KMS-11 (cell line): ENCODE measurements around the gene CFAP251.
"Not testable (repeated sequence)": the region's sequence is repeated elsewhere in the genome, so short reads cannot be mapped to it uniquely, and the experiment has no call there.

Source experiments
- H2AFZ ChIP-seq: fragments of 200-600 bp; sonication (generic); 2 replicates; pipeline ENCODE4 v1.6.1; 2016; ENCODE audit warnings: antibody characterized with exemption, mixed run types, low read depth
- H3K27ac ChIP-seq: fragments of 200-600 bp; sonication (generic); 2 replicates; pipeline ENCODE4 v1.6.1; 2016; ENCODE audit warnings: mild to moderate bottlenecking, mixed run types
- H3K27me3 ChIP-seq: fragments of 200-600 bp; sonication (generic); 2 replicates; pipeline ENCODE4 v1.6.1; 2017; ENCODE audit warnings: mild to moderate bottlenecking, low read depth, mixed run types, moderate library complexity; ENCODE audit not compliant: insufficient read depth
- H3K36me3 ChIP-seq: fragments of 200-600 bp; sonication (generic); 2 replicates; pipeline ENCODE4 v1.6.1; 2017; ENCODE audit warnings: mild to moderate bottlenecking, mixed run types; ENCODE audit not compliant: insufficient read depth
- H3K4me1 ChIP-seq: fragments of 200-600 bp; sonication (generic); 2 replicates; pipeline ENCODE4 v1.6.1; 2016; ENCODE audit warnings: mild to moderate bottlenecking, low read depth, mixed run types; ENCODE audit not compliant: poor library complexity, severe bottlenecking
- H3K4me2 ChIP-seq: fragments of 200-600 bp; sonication (generic); 2 replicates; pipeline ENCODE4 v1.7.0; 2016; ENCODE audit warnings: mild to moderate bottlenecking, mixed run types
- H3K4me3 ChIP-seq: fragments of 200-600 bp; sonication (generic); IDR thresholded peaks from 2 replicates; pipeline ENCODE4 v1.6.1; 2017; ENCODE audit warnings: low read depth, low read length, mixed read lengths; ENCODE audit not compliant: insufficient read depth
- H3K79me2 ChIP-seq: fragments of 200-600 bp; sonication (generic); 2 replicates; pipeline ENCODE4 v1.6.1; 2016; ENCODE audit warnings: low read depth, mixed run types; ENCODE audit not compliant: insufficient read depth
- H3K9ac ChIP-seq: fragments of 200-600 bp; sonication (generic); 2 replicates; pipeline ENCODE4 v1.6.1; 2016; ENCODE audit warnings: mild to moderate bottlenecking, mixed run types
- H4K20me1 ChIP-seq: fragments of 200-600 bp; sonication (generic); 2 replicates; pipeline ENCODE4 v1.6.1; 2016; ENCODE audit warnings: mild to moderate bottlenecking, mixed run types; ENCODE audit not compliant: insufficient read depth
- TF ChIP-seq, protein P1 (sequence below): fragments of 200-600 bp; sonication (generic); conservative IDR thresholded peaks from 2 replicates; pipeline ENCODE4 v1.6.1; 2017; ENCODE audit warnings: low read depth, mild to moderate bottlenecking, antibody characterized with exemption, low read length, moderate library complexity, mixed read lengths

CFAP251 gene

DNA sequence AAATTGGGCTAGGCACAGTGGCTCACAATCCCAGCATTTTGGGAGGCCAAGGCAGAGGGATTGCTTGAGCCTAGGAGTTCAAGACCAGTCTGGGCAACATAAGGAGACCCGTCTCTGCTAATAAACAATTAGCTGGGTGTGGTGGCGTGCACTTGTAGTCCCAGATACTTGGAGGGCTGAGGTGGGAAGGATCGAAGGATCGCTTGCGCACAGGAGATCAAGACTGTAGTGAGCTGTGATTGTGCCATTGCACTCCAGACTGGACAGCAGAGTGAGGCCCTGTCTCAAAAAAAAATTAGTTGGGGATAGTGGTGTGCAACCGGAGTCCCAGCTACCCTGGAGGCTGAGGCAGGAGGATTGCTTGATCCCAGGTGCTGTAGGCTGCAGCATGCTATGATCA, 64.6 kb downstream of the CFAP251 start:
- no peaks in the 10 kb centered on the region for H3K4me1 ChIP-seq
- no peak overlapping the region for H3K27ac ChIP-seq
- H3K4me2 ChIP-seq = no peak overlapping the region
- H3K36me3 ChIP-seq = no peaks in the 10 kb centered on the region
- H3K27me3 ChIP-seq = no peaks in the 10 kb centered on the region
- H2AFZ ChIP-seq = no peak overlapping the region
- no peaks in the 10 kb centered on the region for H3K79me2 ChIP-seq
- H3K4me3 ChIP-seq = no peak overlapping the region
- TF ChIP-seq, protein P1, sequence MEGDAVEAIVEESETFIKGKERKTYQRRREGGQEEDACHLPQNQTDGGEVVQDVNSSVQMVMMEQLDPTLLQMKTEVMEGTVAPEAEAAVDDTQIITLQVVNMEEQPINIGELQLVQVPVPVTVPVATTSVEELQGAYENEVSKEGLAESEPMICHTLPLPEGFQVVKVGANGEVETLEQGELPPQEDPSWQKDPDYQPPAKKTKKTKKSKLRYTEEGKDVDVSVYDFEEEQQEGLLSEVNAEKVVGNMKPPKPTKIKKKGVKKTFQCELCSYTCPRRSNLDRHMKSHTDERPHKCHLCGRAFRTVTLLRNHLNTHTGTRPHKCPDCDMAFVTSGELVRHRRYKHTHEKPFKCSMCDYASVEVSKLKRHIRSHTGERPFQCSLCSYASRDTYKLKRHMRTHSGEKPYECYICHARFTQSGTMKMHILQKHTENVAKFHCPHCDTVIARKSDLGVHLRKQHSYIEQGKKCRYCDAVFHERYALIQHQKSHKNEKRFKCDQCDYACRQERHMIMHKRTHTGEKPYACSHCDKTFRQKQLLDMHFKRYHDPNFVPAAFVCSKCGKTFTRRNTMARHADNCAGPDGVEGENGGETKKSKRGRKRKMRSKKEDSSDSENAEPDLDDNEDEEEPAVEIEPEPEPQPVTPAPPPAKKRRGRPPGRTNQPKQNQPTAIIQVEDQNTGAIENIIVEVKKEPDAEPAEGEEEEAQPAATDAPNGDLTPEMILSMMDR = no peak
- H3K9ac ChIP-seq = no peak overlapping the region
- H4K20me1 ChIP-seq = no peaks in the 10 kb centered on the region

DNA sequence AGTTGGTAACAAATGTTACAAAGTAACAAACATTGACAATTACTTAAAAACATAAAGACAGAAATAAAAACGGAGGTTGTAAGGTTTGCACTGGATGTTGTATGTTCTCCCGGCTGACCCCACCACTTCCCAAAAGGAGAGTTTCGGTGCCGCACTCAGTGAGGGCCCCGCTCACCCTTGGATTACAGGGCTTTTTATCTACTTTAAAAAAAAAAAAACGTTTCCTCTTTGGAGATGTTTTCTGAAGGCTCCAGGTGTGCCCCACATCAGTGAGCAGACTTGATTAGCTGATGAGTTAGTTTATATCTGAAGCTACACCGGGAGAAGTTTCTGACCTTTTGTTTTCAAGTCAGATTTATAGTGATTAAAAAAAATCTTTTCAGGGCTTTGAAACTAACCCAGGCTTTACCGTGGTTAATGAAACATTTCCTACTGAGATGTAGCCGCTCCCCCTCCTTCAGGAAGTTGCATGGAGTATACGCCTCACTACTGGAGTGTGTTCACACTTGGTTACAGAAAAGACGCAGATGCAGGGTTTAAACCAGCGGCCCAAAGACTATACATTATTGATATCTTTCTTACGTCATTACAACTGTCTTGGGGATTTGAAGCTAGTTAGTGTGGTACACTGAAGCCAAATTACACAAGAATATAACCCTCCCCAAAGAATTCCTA, 65.3 kb downstream of the CFAP251 start:
- Histone ChIP-seq H3K27me3 (no peaks in the 10 kb centered on the region), H2AFZ (no peak overlapping the region), H3K4me2 (no peak overlapping the region), H3K79me2 (no peaks in the 10 kb centered on the region), H3K4me3 (no peak overlapping the region), H3K9ac (no peak overlapping the region), H3K4me1 (no peaks in the 10 kb centered on the region), H3K36me3 (no peaks in the 10 kb centered on the region), H4K20me1 (no peaks in the 10 kb centered on the region), H3K27ac (no peak overlapping the region)
- TF ChIP-seq, protein P1 = no peak

DNA sequence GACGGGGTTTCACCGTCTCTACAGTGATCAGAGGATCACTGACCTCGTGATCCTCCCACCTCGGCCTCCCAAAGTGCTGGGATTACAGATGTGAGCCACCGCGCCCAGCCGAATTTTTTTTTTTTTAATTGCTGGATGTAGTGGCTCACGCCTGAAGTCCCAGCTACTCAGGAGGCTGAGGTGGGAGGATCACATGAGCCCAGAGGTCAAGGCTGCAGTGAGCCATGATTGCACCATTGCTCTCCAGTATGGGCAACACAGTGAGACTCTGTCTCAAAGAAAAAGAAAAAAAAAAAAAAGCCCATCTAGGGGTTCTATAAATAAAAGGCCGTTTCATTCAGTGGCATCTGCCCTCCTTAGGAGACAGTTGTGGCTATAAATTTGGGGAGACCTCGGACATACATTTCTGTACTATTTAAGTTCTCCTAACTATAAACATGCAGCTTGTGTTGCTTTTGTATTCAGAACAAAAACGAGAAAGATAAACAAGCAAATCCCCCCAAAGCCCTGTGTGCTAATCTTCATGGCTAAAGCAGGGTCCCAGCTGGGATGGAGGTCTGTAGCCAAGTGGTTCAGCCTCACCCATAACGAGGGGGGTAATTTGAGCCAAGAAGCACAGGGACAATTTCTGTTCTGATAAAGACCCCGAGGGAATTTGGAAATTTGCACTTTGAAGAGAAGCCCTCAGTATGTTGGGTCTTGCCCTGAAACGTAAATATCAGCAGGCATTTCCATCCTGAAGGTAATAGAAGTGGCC, 68.3 kb downstream of the CFAP251 start:
- Histone ChIP-seq H3K27me3 (no peaks in the 10 kb centered on the region), H4K20me1 (no peaks in the 10 kb centered on the region), H2AFZ (no peak overlapping the region), H3K4me2 (no peak overlapping the region), H3K9ac (no peak overlapping the region), H3K36me3 (no peaks in the 10 kb centered on the region), H3K27ac (no peak overlapping the region), H3K4me3 (no peak overlapping the region), H3K4me1 (no peaks in the 10 kb centered on the region), H3K79me2 (no peaks in the 10 kb centered on the region)
- TF ChIP-seq, protein P1 = no peak

DNA sequence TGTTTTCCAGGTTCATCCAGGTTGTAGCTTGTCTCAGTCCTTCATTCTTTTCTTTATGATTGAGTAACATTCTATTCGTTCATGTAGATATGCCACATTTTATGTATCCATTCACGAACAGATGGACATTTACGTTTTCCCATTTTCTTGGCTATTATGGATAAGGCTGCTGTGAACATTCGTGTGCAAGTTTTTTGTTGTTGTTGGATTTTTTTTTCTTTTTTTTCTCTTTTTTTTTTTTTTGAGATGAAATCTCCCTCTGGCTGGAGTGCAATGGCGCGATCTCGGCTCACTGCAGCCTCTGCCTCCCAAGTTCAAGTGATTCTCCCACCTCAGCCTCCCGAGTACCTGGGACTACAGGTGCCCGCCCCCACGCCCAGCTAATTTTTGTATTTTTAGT, 70.1 kb downstream of the CFAP251 start:
- H3K79me2 ChIP-seq, H3K9ac ChIP-seq, H3K36me3 ChIP-seq, H4K20me1 ChIP-seq, H3K4me2 ChIP-seq, H3K4me3 ChIP-seq, H3K4me1 ChIP-seq, H3K27ac ChIP-seq, H3K27me3 ChIP-seq, H2AFZ ChIP-seq: not testable (repeated sequence)
